Thyroid gland (tissue), 4 donors: ENCODE data around the gene HMOX2. TPM values are rescaled to one million over a fixed set of nuclear protein-coding genes. Genes with fewer than 3 reads are reported as not detected.

Experiments used
- DNase-seq, 2 donors: peaks; one replicate each; pipeline ENCODE4 v3.0.0-alpha.2; 2019
- H3K27ac ChIP-seq, 3 donors: fragments of 200-600 bp; sonication (generic); 1 replicate in 2 of 3; 2 replicates in 1 of 3; pipeline ENCODE4 v1.5.1; 2016 to 2019; ENCODE audit warnings: mild to moderate bottlenecking in 1 of 3, moderate library complexity in 1 of 3
- H3K27me3 ChIP-seq: fragments of 200-600 bp; sonication (generic); one replicate; pipeline ENCODE4 v1.5.1; 2019
- H3K36me3 ChIP-seq, 2 donors: fragments of 200-600 bp; sonication (generic); one replicate each; pipeline ENCODE4 v1.5.1; 2016 to 2019
- H3K4me1 ChIP-seq, 2 donors: fragments of 200-600 bp; sonication (generic); one replicate each; pipeline ENCODE4 v1.5.1; 2017 to 2019
- H3K4me3 ChIP-seq, 3 donors: fragments of 200-600 bp; sonication (generic); replicated peaks in 1 of 3; 1 replicate in 2 of 3; 2 replicates in 1 of 3; pipeline ENCODE4 v1.5.1; 2016; ENCODE audit warnings: mild to moderate bottlenecking in 1 of 3
- H3K9me3 ChIP-seq: fragments of 200-600 bp; sonication (generic); one replicate; pipeline ENCODE4 v1.5.1; 2017
- CTCF ChIP-seq, 6 experiments: fragments of 200-600 bp in 3 of 6; fragments of 450-650 bp in 3 of 6; sonication (generic) in 3 of 6; IDR thresholded peaks; one replicate each; pipeline ENCODE4 v1.5.1; 2016 to 2019; ENCODE audit warnings: antibody characterized with exemption in 6 of 6, mild to moderate bottlenecking in 2 of 6, inconsistent platforms in 1 of 6, moderate library complexity in 1 of 6
- POLR2A ChIP-seq, 2 donors: fragments of 450-650 bp; IDR thresholded peaks; one replicate each; pipeline ENCODE4 v1.6.1; 2017; ENCODE audit warnings: antibody characterized with exemption in 2 of 2, mild to moderate bottlenecking in 2 of 2, moderate library complexity in 1 of 2
- WGBS, 2 donors: methylation state at CpG; one replicate each; pipeline ENCODE4 v1.1.5; 2017; 5-methylcytosine and 5-hydroxymethylcytosine counted together
- intact Hi-C: fragments of 100-400 bp; cut with DNase I; formaldehyde crosslinking; loops from one replicate; pipeline ENCODE4 v1.15.1; 2023
- total RNA-seq, 4 donors: library from RNA; depleted of rRNA; stranded (reverse); fragments of >200 nt; gene quantifications; one replicate each; pipeline ENCODE4 v1.2.3, GENCODE V29; 2016

HMOX2 gene
- total RNA-seq, 4 donors from 2014 or later, result 36.0 to 63.2 (median 50.5) TPM

- Histone ChIP-seq H3K27me3 (no peaks in the 10 kb centered on the region), H3K27ac (no peak overlapping the region), H3K9me3 (no peaks in the 10 kb centered on the region), H3K4me1 (no peaks in the 10 kb centered on the region), H3K4me3 (no peak overlapping the region), H3K36me3 (peaks cover 66 to 82% of the 10 kb centered on the region in 2 donors)
- WGBS, 2 donors, result 71 to 75% methylated on average over 5 of the region's 5 CpGs
- TF ChIP-seq CTCF (IDR thresholded peaks at IDR 0.05), result no peak
- no peak for TF ChIP-seq POLR2A (IDR thresholded peaks at IDR 0.05)
- no peak for DNase-seq
- intact Hi-C loops, result no loop called here
Measured at GRCh38 chr16:4443271-4443670, 32.9 kb upstream of the HMOX2 start.

GRCh38 chr16:4443986-4444385, 32.2 kb upstream of the HMOX2 start:
- WGBS, 2 donors, result 96 to 98% methylated on average over 4 of the region's 4 CpGs
- Histone ChIP-seq H3K27ac (no peak overlapping the region), H3K36me3 (peaks cover 71 to 89% of the 10 kb centered on the region in 2 donors), H3K27me3 (no peaks in the 10 kb centered on the region), H3K4me1 (no peaks in the 10 kb centered on the region), H3K4me3 (no peak overlapping the region), H3K9me3 (no peaks in the 10 kb centered on the region)
- intact Hi-C loops, result no loop called here
- DNase-seq, result no peak
- TF ChIP-seq POLR2A (IDR thresholded peaks at IDR 0.05) (no peak), CTCF (IDR thresholded peaks at IDR 0.05) (no peak)

- 96% methylated on average over 8 to 14 of the region's 14 CpGs for WGBS, 2 donors
- no peaks in the 10 kb centered on the region for H3K9me3 ChIP-seq
- no peak overlapping the region for H3K27ac ChIP-seq
- no peaks in the 10 kb centered on the region for H3K27me3 ChIP-seq
- no peak for DNase-seq
- no peaks in the 10 kb centered on the region for H3K4me1 ChIP-seq
- peaks cover 60 to 64% of the 10 kb centered on the region in 2 donors for H3K36me3 ChIP-seq
- intact Hi-C loops, result no loop called here
- TF ChIP-seq CTCF (IDR thresholded peaks at IDR 0.05) (no peak), POLR2A (IDR thresholded peaks at IDR 0.05) (no peak)
- no peak overlapping the region for H3K4me3 ChIP-seq
Measured at GRCh38 chr16:4450430-4450829, 25.8 kb upstream of the HMOX2 start.

- Histone ChIP-seq H3K27me3 (no peaks in the 10 kb centered on the region), H3K4me1 (no peaks in the 10 kb centered on the region), H3K36me3 (peaks cover 57 to 66% of the 10 kb centered on the region in 2 donors), H3K9me3 (no peaks in the 10 kb centered on the region), H3K27ac (no peak overlapping the region), H3K4me3 (no peak overlapping the region)
- intact Hi-C loops, result no loop called here
- TF ChIP-seq POLR2A (IDR thresholded peaks at IDR 0.05), result no peak
- TF ChIP-seq CTCF (IDR thresholded peaks at IDR 0.05), result no peak
- WGBS, 2 donors, result 90 to 91% methylated on average over 6 to 14 of the region's 14 CpGs
- no peak for DNase-seq
Measured at GRCh38 chr16:4450931-4451519, 25.2 kb upstream of the HMOX2 start.

- peaks cover 57 to 65% of the 10 kb centered on the region in 2 donors for H3K36me3 ChIP-seq
- intact Hi-C loops, result no loop called here
- no peaks in the 10 kb centered on the region for H3K9me3 ChIP-seq
- H3K4me3 ChIP-seq, result no peak overlapping the region
- 75 to 82% methylated on average over 4 to 5 of the region's 5 CpGs for WGBS, 2 donors
- TF ChIP-seq POLR2A (IDR thresholded peaks at IDR 0.05) (no peak), CTCF (IDR thresholded peaks at IDR 0.05) (no peak)
- peak; percentile 64 to 67 for DNase-seq
- no peak overlapping the region for H3K27ac ChIP-seq
- H3K4me1 ChIP-seq, result no peaks in the 10 kb centered on the region
- no peaks in the 10 kb centered on the region for H3K27me3 ChIP-seq
Measured at GRCh38 chr16:4452674-4453073, 23.5 kb upstream of the HMOX2 start.
